ENCODE results near the gene CCDC12.
"Not testable (repeated sequence)": the region's sequence is repeated elsewhere in the genome, so short reads cannot be mapped to it uniquely, and the experiment has no call there.

CCDC12 gene

GRCh38 chr3:46978381-46978780, 1.8 kb upstream of the CCDC12 start:
- no peak for DNase-seq

GRCh38 chr3:46977811-46978195, 1.3 kb upstream of the CCDC12 start:
- no peak for DNase-seq

GRCh38 chr3:46974421-46975171, 1.9 kb downstream of the CCDC12 start:
- peak; percentile 70 for DNase-seq

- no peak for DNase-seq
Observed at GRCh38 chr3:46972396-46972795, 4.1 kb downstream of the CCDC12 start.

GRCh38 chr3:46971742-46972141, 4.8 kb downstream of the CCDC12 start:
- DNase-seq, result no peak

- no peak for DNase-seq
Observed at GRCh38 chr3:46971151-46971550, 5.4 kb downstream of the CCDC12 start.

- no peak for DNase-seq
Observed at GRCh38 chr3:46970391-46971091, 6.0 kb downstream of the CCDC12 start.

- no peak for DNase-seq
Observed at GRCh38 chr3:46968783-46969428, 7.6 kb downstream of the CCDC12 start.

GRCh38 chr3:46966811-46967210, 9.7 kb downstream of the CCDC12 start:
- no peak for DNase-seq

- DNase-seq, result peak; percentile 77
Observed at GRCh38 chr3:46965151-46965550, 11.4 kb downstream of the CCDC12 start.

- DNase-seq, result not testable (repeated sequence)
Observed at GRCh38 chr3:46964038-46964590, 12.4 kb downstream of the CCDC12 start.

GRCh38 chr3:46962990-46963389, 13.6 kb downstream of the CCDC12 start:
- DNase-seq, result no peak

GRCh38 chr3:46962427-46962826, 14.1 kb downstream of the CCDC12 start:
- DNase-seq, result no peak

GRCh38 chr3:46960835-46961234, 15.7 kb downstream of the CCDC12 start:
- DNase-seq, result no peak

GRCh38 chr3:46960081-46960701, 16.4 kb downstream of the CCDC12 start:
- DNase-seq, result peak; percentile 83

GRCh38 chr3:46959161-46959511, 17.4 kb downstream of the CCDC12 start:
- DNase-seq, result peak; percentile 80

GRCh38 chr3:46958467-46959160, 17.9 kb downstream of the CCDC12 start:
- no peak for DNase-seq

GRCh38 chr3:46957092-46957820, 19.3 kb downstream of the CCDC12 start:
- peak; percentile 63 for DNase-seq

GRCh38 chr3:46955801-46956259, 20.7 kb downstream of the CCDC12 start:
- DNase-seq, result no peak

GRCh38 chr3:46955157-46955556, 21.4 kb downstream of the CCDC12 start:
- no peak for DNase-seq

GRCh38 chr3:46954178-46954577, 22.4 kb downstream of the CCDC12 start:
- DNase-seq, result no peak

Data from inflammatory macrophage treated with lipopolysaccharide for 4 hours (primary cell).